ENCODE measurements around the gene CNTNAP2. TPM values are rescaled to one million over a fixed set of nuclear protein-coding genes. Genes with fewer than 3 reads are reported as not detected.

The CNTNAP2 gene
- total and polyA plus RNA-seq, 2 of the 13 experiments (the other 11 are each of a cell fraction or from before 2014, with no cell fraction given), result 0.40 to 0.42 TPM

DNA sequence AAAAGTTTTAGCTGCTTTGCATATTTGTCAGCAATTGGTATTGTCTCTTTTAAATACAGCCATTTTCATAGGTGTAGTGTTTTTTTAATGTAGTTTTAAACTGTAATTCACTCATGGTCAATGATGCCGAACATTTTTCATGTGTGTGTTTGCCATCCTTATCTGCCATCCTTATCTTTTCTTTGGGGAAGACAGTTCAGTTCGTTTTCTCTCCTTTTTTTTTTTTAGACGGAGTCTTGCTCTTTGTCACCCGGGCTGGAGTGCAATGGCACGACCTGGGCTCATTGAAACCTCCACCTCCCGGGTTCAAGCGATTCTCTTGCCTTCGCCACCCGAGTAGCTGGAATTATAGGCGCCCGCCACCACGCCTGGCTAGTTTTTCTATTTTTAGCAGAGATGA is 545.3 kb downstream of the CNTNAP2 start:
- Histone ChIP-seq H3K27me3 (ENCODE audit: control insufficient read depth in 1 of 2, insufficient read depth in 2 of 2, low read length in 2 of 2) (no peaks in the 10 kb centered on the region), H4K20me1 (ENCODE audit: insufficient read depth, low read length) (no peaks in the 10 kb centered on the region), H3K27ac (ENCODE audit: extremely low read length, insufficient read depth, low read length) (no peak overlapping the region), H3K4me2 (ENCODE audit: low read depth, low read length) (no peak overlapping the region), H3K36me3 (replicated peaks in 1 of 2; ENCODE audit: control insufficient read depth in 1 of 2, insufficient read depth in 2 of 2, low read length in 2 of 2) (no peaks in the 10 kb centered on the region), H3K79me2 (ENCODE audit: insufficient read depth, low read length) (no peaks in the 10 kb centered on the region), H3K4me3 (replicated peaks in 1 of 3; ENCODE audit: insufficient read depth in 1 of 3, low read depth in 2 of 3, low read length in 3 of 3) (no peak overlapping the region), H2AFZ (ENCODE audit: low read length) (no peak overlapping the region), H3K9ac (ENCODE audit: insufficient read depth, low read depth, low read length) (no peak overlapping the region), H3K9me3 (ENCODE audit: low read length) (peaks cover 79% of the 10 kb centered on the region), H3K4me1 (ENCODE audit: insufficient read depth, low read length) (no peaks in the 10 kb centered on the region)
- intact Hi-C loops (cut with micrococcal nuclease; ENCODE audit: unreplicated experiment) (no loop called here), in situ Hi-C loops (cut with HindIII; ENCODE audit: extremely low pct_ligation_motif_present, low pct_unique_long_range_greater_than_20kb) (no loop called here)
- no peak for DNase-seq (ENCODE audit: low spot score)
- ChIA-PET POLR2A (no interaction called here), CTCF (ENCODE audit: low intra/inter-chr PET ratio, low total read pairs) (no interaction called here)
- ATAC-seq, result no peak
- WGBS (ENCODE audit: low lambda C conversion rate), result 32% methylated on average over 12 of the region's 12 CpGs
- no TSS peak for BruUV-seq (replicated peaks)
- no peak for FAIRE-seq
- no peak for TF ChIP-seq BORCS8-MEF2B (CRISPR knock-in tag; IDR thresholded peaks at IDR 0.05)
- TF ChIP-seq, protein P1, sequence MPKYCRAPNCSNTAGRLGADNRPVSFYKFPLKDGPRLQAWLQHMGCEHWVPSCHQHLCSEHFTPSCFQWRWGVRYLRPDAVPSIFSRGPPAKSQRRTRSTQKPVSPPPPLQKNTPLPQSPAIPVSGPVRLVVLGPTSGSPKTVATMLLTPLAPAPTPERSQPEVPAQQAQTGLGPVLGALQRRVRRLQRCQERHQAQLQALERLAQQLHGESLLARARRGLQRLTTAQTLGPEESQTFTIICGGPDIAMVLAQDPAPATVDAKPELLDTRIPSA (CRISPR knock-in tag; IDR thresholded peaks at IDR 0.05; ENCODE audit: borderline replicate concordance), result no peak
- TF ChIP-seq ZNF577 (CRISPR knock-in tag; IDR thresholded peaks at IDR 0.05; ENCODE audit: borderline replicate concordance, low read depth), result no peak
- TF ChIP-seq, protein P2, sequence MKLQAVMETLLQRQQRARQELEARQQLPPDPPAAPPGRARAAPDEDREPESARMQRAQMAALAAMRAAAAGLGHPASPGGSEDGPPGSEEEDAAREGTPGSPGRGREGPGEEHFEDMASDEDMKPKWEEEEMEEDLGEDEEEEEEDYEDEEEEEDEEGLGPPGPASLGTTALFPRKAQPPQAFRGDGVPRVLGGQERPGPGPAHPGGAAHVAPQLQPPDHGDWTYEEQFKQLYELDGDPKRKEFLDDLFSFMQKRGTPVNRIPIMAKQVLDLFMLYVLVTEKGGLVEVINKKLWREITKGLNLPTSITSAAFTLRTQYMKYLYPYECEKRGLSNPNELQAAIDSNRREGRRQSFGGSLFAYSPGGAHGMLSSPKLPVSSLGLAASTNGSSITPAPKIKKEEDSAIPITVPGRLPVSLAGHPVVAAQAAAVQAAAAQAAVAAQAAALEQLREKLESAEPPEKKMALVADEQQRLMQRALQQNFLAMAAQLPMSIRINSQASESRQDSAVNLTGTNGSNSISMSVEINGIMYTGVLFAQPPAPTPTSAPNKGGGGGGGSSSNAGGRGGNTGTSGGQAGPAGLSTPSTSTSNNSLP (IDR thresholded peaks at IDR 0.05; ENCODE audit: low read depth, low read length), result no peak
- TF ChIP-seq ZNF12 (CRISPR knock-in tag; IDR thresholded peaks at IDR 0.05), result no peak
- no peak for TF ChIP-seq ZNF33B (CRISPR knock-in tag; IDR thresholded peaks at IDR 0.05)
- TF ChIP-seq THYN1 (CRISPR knock-in tag; IDR thresholded peaks at IDR 0.05; ENCODE audit: borderline replicate concordance, low read depth), result no peak
- TF ChIP-seq, protein P3, sequence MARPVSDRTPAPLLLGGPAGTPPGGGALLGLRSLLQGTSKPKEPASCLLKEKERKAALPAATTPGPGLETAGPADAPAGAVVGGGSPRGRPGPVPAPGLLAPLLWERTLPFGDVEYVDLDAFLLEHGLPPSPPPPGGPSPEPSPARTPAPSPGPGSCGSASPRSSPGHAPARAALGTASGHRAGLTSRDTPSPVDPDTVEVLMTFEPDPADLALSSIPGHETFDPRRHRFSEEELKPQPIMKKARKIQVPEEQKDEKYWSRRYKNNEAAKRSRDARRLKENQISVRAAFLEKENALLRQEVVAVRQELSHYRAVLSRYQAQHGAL (CRISPR knock-in tag; IDR thresholded peaks at IDR 0.05; ENCODE audit: not compliant biosample characterization), result no peak
- TF ChIP-seq MXD4 (CRISPR knock-in tag; IDR thresholded peaks at IDR 0.05), result no peak
- TF ChIP-seq RCOR2 (CRISPR knock-in tag; IDR thresholded peaks at IDR 0.05), result no peak
- TF ChIP-seq, protein P4, sequence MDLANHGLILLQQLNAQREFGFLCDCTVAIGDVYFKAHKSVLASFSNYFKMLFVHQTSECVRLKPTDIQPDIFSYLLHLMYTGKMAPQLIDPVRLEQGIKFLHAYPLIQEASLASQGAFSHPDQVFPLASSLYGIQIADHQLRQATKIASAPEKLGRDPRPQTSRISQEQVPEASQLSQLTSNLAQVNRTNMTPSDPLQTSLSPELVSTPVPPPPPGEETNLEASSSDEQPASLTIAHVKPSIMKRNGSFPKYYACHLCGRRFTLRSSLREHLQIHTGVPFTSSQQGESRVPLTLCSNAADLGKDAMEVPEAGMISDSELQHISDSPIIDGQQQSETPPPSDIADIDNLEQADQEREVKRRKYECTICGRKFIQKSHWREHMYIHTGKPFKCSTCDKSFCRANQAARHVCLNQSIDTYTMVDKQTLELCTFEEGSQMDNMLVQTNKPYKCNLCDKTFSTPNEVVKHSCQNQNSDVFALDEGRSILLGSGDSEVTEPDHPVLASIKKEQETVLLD (CRISPR knock-in tag; IDR thresholded peaks at IDR 0.05; ENCODE audit: low read depth), result no peak
- TF ChIP-seq, protein P5, sequence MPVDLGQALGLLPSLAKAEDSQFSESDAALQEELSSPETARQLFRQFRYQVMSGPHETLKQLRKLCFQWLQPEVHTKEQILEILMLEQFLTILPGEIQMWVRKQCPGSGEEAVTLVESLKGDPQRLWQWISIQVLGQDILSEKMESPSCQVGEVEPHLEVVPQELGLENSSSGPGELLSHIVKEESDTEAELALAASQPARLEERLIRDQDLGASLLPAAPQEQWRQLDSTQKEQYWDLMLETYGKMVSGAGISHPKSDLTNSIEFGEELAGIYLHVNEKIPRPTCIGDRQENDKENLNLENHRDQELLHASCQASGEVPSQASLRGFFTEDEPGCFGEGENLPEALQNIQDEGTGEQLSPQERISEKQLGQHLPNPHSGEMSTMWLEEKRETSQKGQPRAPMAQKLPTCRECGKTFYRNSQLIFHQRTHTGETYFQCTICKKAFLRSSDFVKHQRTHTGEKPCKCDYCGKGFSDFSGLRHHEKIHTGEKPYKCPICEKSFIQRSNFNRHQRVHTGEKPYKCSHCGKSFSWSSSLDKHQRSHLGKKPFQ (CRISPR knock-in tag; IDR thresholded peaks at IDR 0.05; ENCODE audit: insufficient replicate concordance), result no peak
- TF ChIP-seq, protein P6, sequence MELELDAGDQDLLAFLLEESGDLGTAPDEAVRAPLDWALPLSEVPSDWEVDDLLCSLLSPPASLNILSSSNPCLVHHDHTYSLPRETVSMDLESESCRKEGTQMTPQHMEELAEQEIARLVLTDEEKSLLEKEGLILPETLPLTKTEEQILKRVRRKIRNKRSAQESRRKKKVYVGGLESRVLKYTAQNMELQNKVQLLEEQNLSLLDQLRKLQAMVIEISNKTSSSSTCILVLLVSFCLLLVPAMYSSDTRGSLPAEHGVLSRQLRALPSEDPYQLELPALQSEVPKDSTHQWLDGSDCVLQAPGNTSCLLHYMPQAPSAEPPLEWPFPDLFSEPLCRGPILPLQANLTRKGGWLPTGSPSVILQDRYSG (CRISPR knock-in tag; IDR thresholded peaks at IDR 0.05), result no peak
- no peak for TF ChIP-seq ZNF350 (CRISPR knock-in tag; IDR thresholded peaks at IDR 0.05; ENCODE audit: borderline replicate concordance, low read depth)
- TF ChIP-seq, protein P7, sequence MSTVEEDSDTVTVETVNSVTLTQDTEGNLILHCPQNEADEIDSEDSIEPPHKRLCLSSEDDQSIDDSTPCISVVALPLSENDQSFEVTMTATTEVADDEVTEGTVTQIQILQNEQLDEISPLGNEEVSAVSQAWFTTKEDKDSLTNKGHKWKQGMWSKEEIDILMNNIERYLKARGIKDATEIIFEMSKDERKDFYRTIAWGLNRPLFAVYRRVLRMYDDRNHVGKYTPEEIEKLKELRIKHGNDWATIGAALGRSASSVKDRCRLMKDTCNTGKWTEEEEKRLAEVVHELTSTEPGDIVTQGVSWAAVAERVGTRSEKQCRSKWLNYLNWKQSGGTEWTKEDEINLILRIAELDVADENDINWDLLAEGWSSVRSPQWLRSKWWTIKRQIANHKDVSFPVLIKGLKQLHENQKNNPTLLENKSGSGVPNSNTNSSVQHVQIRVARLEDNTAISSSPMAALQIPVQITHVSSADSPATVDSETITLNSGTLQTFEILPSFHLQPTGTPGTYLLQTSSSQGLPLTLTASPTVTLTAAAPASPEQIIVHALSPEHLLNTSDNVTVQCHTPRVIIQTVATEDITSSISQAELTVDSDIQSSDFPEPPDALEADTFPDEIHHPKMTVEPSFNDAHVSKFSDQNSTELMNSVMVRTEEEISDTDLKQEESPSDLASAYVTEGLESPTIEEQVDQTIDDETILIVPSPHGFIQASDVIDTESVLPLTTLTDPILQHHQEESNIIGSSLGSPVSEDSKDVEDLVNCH (CRISPR knock-in tag; IDR thresholded peaks at IDR 0.05), result no peak
